ENCODE data around the gene PHYH. TPM values are rescaled to one million over a fixed set of nuclear protein-coding genes. Genes with fewer than 3 reads are reported as not detected.

The PHYH gene
- total RNA-seq, 1 donor from 2014 or later = 22.1 TPM

- TF ChIP-seq CTCF (IDR thresholded peaks at IDR 0.05) = no peak
- H3K4me1 Mint-ChIP-seq (ENCODE audit: unreplicated experiment) = no peaks in the 10 kb centered on the region
- H3K27me3 Mint-ChIP-seq (ENCODE audit: unreplicated experiment) = no peaks in the 10 kb centered on the region
- H3K4me3 Mint-ChIP-seq (ENCODE audit: unreplicated experiment) = no peak overlapping the region
- peaks cover 52% of the 10 kb centered on the region for H3K36me3 Mint-ChIP-seq (ENCODE audit: unreplicated experiment)
- H3K27ac Mint-ChIP-seq (ENCODE audit: unreplicated experiment) = no peak overlapping the region
- H3K9me3 Mint-ChIP-seq (ENCODE audit: unreplicated experiment) = no peaks in the 10 kb centered on the region
- DNase-seq (ENCODE audit: extremely low spot score, unreplicated experiment) = no peak
These were observed 21.7 kb upstream of the PHYH start for GRCh38 chr10:13321576-13321975.

- H3K27me3 Mint-ChIP-seq (ENCODE audit: unreplicated experiment) = no peaks in the 10 kb centered on the region
- no peak overlapping the region for H3K27ac Mint-ChIP-seq (ENCODE audit: unreplicated experiment)
- no peaks in the 10 kb centered on the region for H3K9me3 Mint-ChIP-seq (ENCODE audit: unreplicated experiment)
- DNase-seq (ENCODE audit: extremely low spot score, unreplicated experiment) = no peak
- H3K4me3 Mint-ChIP-seq (ENCODE audit: unreplicated experiment) = no peak overlapping the region
- TF ChIP-seq CTCF (IDR thresholded peaks at IDR 0.05) = no peak
- H3K36me3 Mint-ChIP-seq (ENCODE audit: unreplicated experiment) = peaks cover 36% of the 10 kb centered on the region
- H3K4me1 Mint-ChIP-seq (ENCODE audit: unreplicated experiment) = no peaks in the 10 kb centered on the region
These were observed 19.3 kb upstream of the PHYH start for GRCh38 chr10:13319166-13319565.

- H3K9me3 Mint-ChIP-seq (ENCODE audit: unreplicated experiment) = no peaks in the 10 kb centered on the region
- H3K27me3 Mint-ChIP-seq (ENCODE audit: unreplicated experiment) = no peaks in the 10 kb centered on the region
- H3K4me3 Mint-ChIP-seq (ENCODE audit: unreplicated experiment) = no peak overlapping the region
- no peak for DNase-seq (ENCODE audit: extremely low spot score, unreplicated experiment)
- H3K36me3 Mint-ChIP-seq (ENCODE audit: unreplicated experiment) = peaks cover 29% of the 10 kb centered on the region
- no peak for TF ChIP-seq CTCF (IDR thresholded peaks at IDR 0.05)
- no peaks in the 10 kb centered on the region for H3K4me1 Mint-ChIP-seq (ENCODE audit: unreplicated experiment)
- no peak overlapping the region for H3K27ac Mint-ChIP-seq (ENCODE audit: unreplicated experiment)
These were observed 17.6 kb upstream of the PHYH start for GRCh38 chr10:13317474-13317873.

- Mint-ChIP-seq H3K4me3 (ENCODE audit: unreplicated experiment) (no peak overlapping the region), H3K9me3 (ENCODE audit: unreplicated experiment) (no peaks in the 10 kb centered on the region), H3K4me1 (ENCODE audit: unreplicated experiment) (no peaks in the 10 kb centered on the region), H3K36me3 (ENCODE audit: unreplicated experiment) (peaks cover 23% of the 10 kb centered on the region), H3K27ac (ENCODE audit: unreplicated experiment) (no peak overlapping the region), H3K27me3 (ENCODE audit: unreplicated experiment) (no peaks in the 10 kb centered on the region)
- no peak for TF ChIP-seq CTCF (IDR thresholded peaks at IDR 0.05)
- no peak for DNase-seq (ENCODE audit: extremely low spot score, unreplicated experiment)
These were observed 16.9 kb upstream of the PHYH start for GRCh38 chr10:13316635-13317311.

GRCh38 chr10:13315361-13315760 is 15.5 kb upstream of the PHYH start:
- no peak for DNase-seq (ENCODE audit: extremely low spot score, unreplicated experiment)

More at GRCh38 chr10:13315361-13315760, 15.5 kb upstream of the PHYH start:
- no peak overlapping the region for H3K4me3 Mint-ChIP-seq (ENCODE audit: unreplicated experiment)
- no peaks in the 10 kb centered on the region for H3K9me3 Mint-ChIP-seq (ENCODE audit: unreplicated experiment)
- no peak overlapping the region for H3K27ac Mint-ChIP-seq (ENCODE audit: unreplicated experiment)
- no peaks in the 10 kb centered on the region for H3K27me3 Mint-ChIP-seq (ENCODE audit: unreplicated experiment)
- H3K36me3 Mint-ChIP-seq (ENCODE audit: unreplicated experiment) = peaks cover 18% of the 10 kb centered on the region
- H3K4me1 Mint-ChIP-seq (ENCODE audit: unreplicated experiment) = no peaks in the 10 kb centered on the region
- TF ChIP-seq CTCF (IDR thresholded peaks at IDR 0.05) = no peak

Data from osteocyte (in vitro differentiated cells).